ENCODE measurements around the gene WDFY1. TPM values are rescaled to one million over a fixed set of nuclear protein-coding genes. Genes with fewer than 3 reads are reported as not detected.
A peak's percentile ranks its signal among the peaks of the same experiment; 100 is the strongest.

The WDFY1 gene
- total RNA-seq, 3 donors from 2014 or later, result 45.2 to 57.6 (median 46.2) TPM

DNA sequence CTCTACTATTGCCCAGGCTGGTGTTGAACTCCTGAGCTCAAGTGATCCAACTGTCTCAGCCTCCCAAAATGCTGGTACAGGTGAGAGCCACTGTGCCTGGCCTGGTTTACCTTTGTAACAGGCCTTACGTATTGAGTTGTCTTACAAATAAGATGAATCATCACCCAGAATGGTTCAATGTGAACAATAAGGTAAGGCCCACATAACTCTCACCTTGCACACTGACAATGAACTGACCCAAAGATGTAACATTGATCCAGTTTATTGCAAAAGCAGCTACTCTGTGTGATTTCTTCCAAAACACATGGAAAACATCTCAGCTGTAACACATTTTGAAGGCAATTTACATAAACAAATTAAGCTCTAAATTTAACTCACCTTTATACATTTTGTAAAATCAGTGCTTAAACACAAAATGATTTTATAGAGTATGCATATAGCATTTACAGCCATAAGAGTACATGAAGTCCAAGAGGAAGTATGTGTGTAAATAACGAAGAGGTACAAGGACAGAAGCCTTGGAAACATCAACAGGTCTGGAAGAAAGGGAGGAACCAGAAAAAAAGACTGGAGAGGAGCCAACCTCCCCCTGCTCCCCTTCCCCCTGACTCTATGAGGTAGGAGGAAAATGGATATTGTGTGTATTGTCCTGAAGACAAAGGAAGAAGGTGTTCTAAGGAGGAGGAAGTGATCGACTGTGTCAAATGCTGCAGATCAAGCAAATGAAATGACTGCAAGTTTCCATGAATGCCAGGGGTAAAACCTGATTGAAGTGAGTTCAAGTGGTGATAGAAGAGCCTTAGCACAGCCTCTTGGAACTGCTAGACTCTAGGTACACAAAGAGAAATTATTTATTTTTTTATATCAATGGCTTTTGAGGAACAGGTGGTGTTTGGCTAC, 5.6 kb upstream of the WDFY1 start:
- Histone ChIP-seq H3K9me3 (no peaks in the 10 kb centered on the region), H3K4me3 (no peak overlapping the region), H3K27ac (no peak overlapping the region), H3K4me1 (no peaks in the 10 kb centered on the region), H3K27me3 (no peaks in the 10 kb centered on the region), H3K36me3 (no peaks in the 10 kb centered on the region)
- TF ChIP-seq, protein P1, sequence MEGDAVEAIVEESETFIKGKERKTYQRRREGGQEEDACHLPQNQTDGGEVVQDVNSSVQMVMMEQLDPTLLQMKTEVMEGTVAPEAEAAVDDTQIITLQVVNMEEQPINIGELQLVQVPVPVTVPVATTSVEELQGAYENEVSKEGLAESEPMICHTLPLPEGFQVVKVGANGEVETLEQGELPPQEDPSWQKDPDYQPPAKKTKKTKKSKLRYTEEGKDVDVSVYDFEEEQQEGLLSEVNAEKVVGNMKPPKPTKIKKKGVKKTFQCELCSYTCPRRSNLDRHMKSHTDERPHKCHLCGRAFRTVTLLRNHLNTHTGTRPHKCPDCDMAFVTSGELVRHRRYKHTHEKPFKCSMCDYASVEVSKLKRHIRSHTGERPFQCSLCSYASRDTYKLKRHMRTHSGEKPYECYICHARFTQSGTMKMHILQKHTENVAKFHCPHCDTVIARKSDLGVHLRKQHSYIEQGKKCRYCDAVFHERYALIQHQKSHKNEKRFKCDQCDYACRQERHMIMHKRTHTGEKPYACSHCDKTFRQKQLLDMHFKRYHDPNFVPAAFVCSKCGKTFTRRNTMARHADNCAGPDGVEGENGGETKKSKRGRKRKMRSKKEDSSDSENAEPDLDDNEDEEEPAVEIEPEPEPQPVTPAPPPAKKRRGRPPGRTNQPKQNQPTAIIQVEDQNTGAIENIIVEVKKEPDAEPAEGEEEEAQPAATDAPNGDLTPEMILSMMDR (IDR thresholded peaks at IDR 0.05), result no peak
- TF ChIP-seq POLR2A (IDR thresholded peaks at IDR 0.05) (no peak), POLR2AphosphoS5 (IDR thresholded peaks at IDR 0.05) (no peak)
- no peak for DNase-seq (ENCODE audit: low spot score in 2 of 2)
- intact Hi-C loops (cut with DNase I; ENCODE audit: low total_unique reads), result no loop called here

DNA sequence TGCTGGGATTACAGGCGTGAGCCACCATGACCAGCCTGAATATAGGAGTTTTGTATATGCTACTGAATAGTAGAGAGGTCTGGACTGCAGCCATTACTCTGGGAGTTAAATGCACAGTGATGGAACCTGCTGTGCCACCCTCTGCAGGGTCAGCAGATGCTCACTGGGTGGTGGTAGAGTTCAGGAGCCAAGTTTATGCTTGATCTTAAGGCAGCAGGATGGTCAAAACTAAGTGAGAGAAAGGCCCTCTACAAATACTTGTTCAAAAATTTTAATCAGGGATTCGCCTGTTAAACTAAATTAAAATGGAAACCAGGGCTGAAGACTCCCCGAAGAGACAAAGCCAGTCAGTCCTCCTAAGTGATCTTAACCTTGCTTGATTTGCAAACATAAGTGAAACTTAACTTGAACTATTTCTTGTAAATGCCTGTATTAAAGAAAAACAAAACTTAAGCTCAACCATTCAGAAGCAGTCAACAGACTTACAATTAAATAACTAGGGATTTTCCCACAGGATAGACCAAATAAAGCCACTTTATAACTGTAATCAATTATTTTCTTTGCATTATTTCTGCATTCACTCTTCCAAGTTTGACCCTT, 4.2 kb upstream of the WDFY1 start:
- peaks cover 0 to 4% of the 10 kb centered on the region in 2 donors for H3K4me1 ChIP-seq
- intact Hi-C loops (cut with DNase I; ENCODE audit: low total_unique reads), result no loop called here
- H3K36me3 ChIP-seq, result no peaks in the 10 kb centered on the region
- DNase-seq (ENCODE audit: low spot score in 2 of 2), result no peak
- H3K4me3 ChIP-seq, result no peak overlapping the region
- H3K9me3 ChIP-seq, result no peaks in the 10 kb centered on the region
- H3K27ac ChIP-seq, result no peak overlapping the region
- TF ChIP-seq POLR2A (IDR thresholded peaks at IDR 0.05) (no peak), POLR2AphosphoS5 (IDR thresholded peaks at IDR 0.05) (no peak)
- TF ChIP-seq, protein P1 (IDR thresholded peaks at IDR 0.05), result no peak
- no peaks in the 10 kb centered on the region for H3K27me3 ChIP-seq

DNA sequence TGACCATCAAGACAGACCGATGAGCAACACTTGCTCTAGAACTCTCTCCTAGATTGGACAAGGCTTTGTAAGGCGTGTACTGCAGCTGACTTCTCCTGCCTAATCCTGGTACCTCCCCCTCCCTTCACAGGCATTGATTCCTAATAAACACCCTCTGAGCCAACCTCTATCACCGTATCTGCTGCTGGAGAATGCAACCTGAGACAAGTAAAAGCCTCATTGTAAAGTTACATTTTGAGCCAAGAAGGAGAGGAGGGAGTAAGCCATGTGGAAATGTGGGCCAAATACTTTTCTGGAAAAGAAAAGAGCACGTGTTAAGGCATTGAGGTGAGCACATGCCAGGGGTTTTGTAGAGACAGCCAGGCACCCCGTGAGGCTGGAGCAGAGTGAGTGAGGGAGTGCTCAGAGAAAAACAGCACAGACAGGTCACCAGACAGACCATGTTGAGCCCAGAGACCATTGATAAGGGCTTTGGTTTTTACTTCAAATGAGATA, 2.6 kb upstream of the WDFY1 start:
- Histone ChIP-seq H3K27ac (no peak overlapping the region), H3K4me1 (peaks cover 0 to 4% of the 10 kb centered on the region in 2 donors), H3K4me3 (no peak overlapping the region), H3K27me3 (no peaks in the 10 kb centered on the region), H3K9me3 (no peaks in the 10 kb centered on the region), H3K36me3 (no peaks in the 10 kb centered on the region)
- DNase-seq (ENCODE audit: low spot score in 2 of 2), result no peak
- intact Hi-C loops (cut with DNase I; ENCODE audit: low total_unique reads), result no loop called here
- TF ChIP-seq POLR2A (IDR thresholded peaks at IDR 0.05), result no peak

DNA sequence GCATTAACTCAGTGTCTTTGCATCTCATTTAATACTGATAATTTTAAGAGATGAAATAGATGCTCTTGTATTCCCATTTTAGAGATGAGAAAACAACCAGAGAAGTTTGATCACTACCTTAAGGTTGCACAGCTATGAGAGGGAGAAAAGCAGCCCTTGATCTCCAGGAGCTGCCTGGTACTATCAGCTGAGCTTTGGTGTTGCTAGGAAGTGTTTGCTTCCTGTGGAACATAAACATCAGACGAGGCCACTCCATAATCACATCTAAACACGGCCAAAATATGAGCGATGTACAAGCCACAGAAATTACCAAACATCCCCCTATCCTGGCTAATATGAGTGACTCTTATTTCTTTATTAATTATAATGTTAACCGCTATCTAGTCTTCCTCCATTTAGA, 620 bp upstream of the WDFY1 start:
- Histone ChIP-seq H3K27me3 (no peaks in the 10 kb centered on the region), H3K36me3 (no peaks in the 10 kb centered on the region), H3K27ac (no peak overlapping the region), H3K4me3 (peak overlapping the region in 2 of 3 donors; percentile 85 to 88), H3K9me3 (no peaks in the 10 kb centered on the region), H3K4me1 (peaks cover 0 to 4% of the 10 kb centered on the region in 2 donors)
- no peak for DNase-seq (ENCODE audit: low spot score in 2 of 2)
- TF ChIP-seq, protein P1 (IDR thresholded peaks at IDR 0.05), result no peak
- TF ChIP-seq POLR2AphosphoS5 (IDR thresholded peaks at IDR 0.05) (no peak), POLR2A (IDR thresholded peaks at IDR 0.05) (no peak)
- intact Hi-C loops (cut with DNase I; ENCODE audit: low total_unique reads), result no loop called here

DNA sequence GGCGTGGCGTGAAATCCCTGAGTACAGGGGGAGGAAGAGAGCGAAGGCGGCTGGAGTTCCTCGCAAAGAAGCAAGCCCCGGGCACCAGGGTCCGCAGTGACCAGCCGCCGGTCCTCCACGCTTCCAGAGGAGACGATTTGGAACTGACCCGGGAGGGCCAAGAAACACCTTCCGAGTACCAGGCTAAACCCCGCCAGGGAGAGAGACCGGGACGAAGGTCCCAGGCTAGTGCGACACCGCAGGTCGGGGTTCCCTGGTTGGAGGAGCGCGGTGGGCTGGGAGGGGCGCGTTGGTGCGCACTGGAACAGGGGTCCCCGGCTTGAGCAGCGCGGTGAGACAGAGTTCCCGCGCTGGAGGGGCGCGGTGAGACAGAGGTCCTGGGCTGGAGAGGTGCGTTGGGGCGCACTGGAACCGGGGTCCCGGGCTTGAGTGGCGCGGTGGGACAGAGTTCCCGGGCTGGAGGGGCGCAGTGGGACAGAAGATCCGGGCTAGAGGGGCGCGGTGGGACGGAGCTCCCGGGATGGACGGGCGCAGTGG, 901 bp downstream of the WDFY1 start:
- H3K36me3 ChIP-seq, result no peaks in the 10 kb centered on the region
- peak overlapping the region; percentile 91 to 94 for H3K27ac ChIP-seq
- no peak for DNase-seq (ENCODE audit: low spot score in 2 of 2)
- peaks cover 0 to 4% of the 10 kb centered on the region in 2 donors for H3K4me1 ChIP-seq
- intact Hi-C loops (cut with DNase I; ENCODE audit: low total_unique reads), result no loop called here
- H3K9me3 ChIP-seq, result no peaks in the 10 kb centered on the region
- TF ChIP-seq, protein P1 (IDR thresholded peaks at IDR 0.05), result no peak
- TF ChIP-seq POLR2A (IDR thresholded peaks at IDR 0.05), result no peak
- TF ChIP-seq POLR2AphosphoS5 (IDR thresholded peaks at IDR 0.05), result no peak
- peak overlapping the region; percentile 85 to 98 (median 88) for H3K4me3 ChIP-seq
- no peaks in the 10 kb centered on the region for H3K27me3 ChIP-seq
